Ovary (tissue), 3 donors: ENCODE measurements around the gene KLHL6.

Experiments used
- EP300 ChIP-seq: sonication (generic); formaldehyde crosslinking; IDR thresholded peaks from one replicate; pipeline ENCODE4 v1.6.1; 2017; ENCODE audit warnings: antibody characterized with exemption
- POLR2A ChIP-seq: fragments of 450-650 bp; IDR thresholded peaks from one replicate; pipeline ENCODE4 v1.6.1; 2017; ENCODE audit warnings: antibody characterized with exemption, mild to moderate bottlenecking, moderate library complexity
- TF ChIP-seq, protein P1 (sequence below), 3 donors: fragments of 450-650 bp in 2 of 3; fragments of 200-600 bp in 1 of 3; IDR thresholded peaks; one replicate each; pipeline versions ENCODE4 v1.5.1 to v1.8.0; 2016 to 2022; ENCODE audit warnings: antibody characterized with exemption in 3 of 3, mild to moderate bottlenecking in 1 of 3
- donor health status: DM: no; HTN: no; CAD: no.

DNA sequence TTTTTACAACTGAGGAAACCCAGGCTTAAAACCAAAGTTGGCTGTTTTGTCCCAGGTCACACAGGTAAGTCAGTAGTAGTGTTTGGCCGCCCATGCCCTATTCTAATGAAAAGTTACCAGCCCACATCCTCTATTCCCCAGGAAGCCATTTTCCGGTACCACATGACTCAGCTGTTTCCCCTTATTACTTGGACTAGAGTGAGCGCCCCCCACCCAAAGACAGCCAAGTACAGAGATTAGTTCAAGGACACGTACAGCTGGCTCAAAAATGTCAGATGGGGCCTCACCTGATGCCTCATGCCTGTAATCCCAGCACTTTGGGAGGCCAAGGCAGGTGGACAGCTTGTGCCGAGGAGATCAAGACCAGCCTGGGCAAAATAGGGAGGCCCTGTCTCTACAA is 8.5 kb upstream of the KLHL6 start:
- TF ChIP-seq, protein P1, sequence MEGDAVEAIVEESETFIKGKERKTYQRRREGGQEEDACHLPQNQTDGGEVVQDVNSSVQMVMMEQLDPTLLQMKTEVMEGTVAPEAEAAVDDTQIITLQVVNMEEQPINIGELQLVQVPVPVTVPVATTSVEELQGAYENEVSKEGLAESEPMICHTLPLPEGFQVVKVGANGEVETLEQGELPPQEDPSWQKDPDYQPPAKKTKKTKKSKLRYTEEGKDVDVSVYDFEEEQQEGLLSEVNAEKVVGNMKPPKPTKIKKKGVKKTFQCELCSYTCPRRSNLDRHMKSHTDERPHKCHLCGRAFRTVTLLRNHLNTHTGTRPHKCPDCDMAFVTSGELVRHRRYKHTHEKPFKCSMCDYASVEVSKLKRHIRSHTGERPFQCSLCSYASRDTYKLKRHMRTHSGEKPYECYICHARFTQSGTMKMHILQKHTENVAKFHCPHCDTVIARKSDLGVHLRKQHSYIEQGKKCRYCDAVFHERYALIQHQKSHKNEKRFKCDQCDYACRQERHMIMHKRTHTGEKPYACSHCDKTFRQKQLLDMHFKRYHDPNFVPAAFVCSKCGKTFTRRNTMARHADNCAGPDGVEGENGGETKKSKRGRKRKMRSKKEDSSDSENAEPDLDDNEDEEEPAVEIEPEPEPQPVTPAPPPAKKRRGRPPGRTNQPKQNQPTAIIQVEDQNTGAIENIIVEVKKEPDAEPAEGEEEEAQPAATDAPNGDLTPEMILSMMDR (IDR thresholded peaks at IDR 0.05): no peak
- TF ChIP-seq POLR2A: no peak
- TF ChIP-seq EP300: no peak
